HCT116 (cell line): ENCODE measurements around the gene PEX11G.

Source experiments
- CTCF ChIP-seq, 3 experiments: fragments of 200-600 bp in 1 of 3; sonication (generic) in 1 of 3; IDR thresholded peaks in 2 of 3; conservative IDR thresholded peaks in 1 of 3; 2 replicates each; pipeline ENCODE4 v1.5.1; 2012 to 2017; ENCODE audit warnings: low read depth in 2 of 3, low read length in 2 of 3, antibody characterized with exemption in 1 of 3, borderline replicate concordance in 1 of 3, control low read depth in 1 of 3, mild to moderate bottlenecking in 1 of 3, mixed read lengths in 1 of 3, mixed run types in 1 of 3, moderate library complexity in 1 of 3; ENCODE audit not compliant: insufficient read depth in 1 of 3
- EZH2 ChIP-seq: fragments of 200-600 bp; sonication (generic); IDR thresholded peaks from 2 replicates; pipeline ENCODE4 v1.6.1; 2017; ENCODE audit warnings: antibody characterized with exemption, mixed run types
- POLR2A ChIP-seq: IDR thresholded peaks from 2 replicates; pipeline ENCODE4 v1.7.0; 2011; ENCODE audit warnings: borderline replicate concordance; ENCODE audit not compliant: insufficient read depth, insufficient read length; ENCODE audit errors: extremely low read depth
- RAD21 ChIP-seq: IDR thresholded peaks from 2 replicates; pipeline ENCODE4 v1.6.1; 2012; ENCODE audit warnings: low read depth, mild to moderate bottlenecking
- REST ChIP-seq: IDR thresholded peaks from 2 replicates; pipeline ENCODE4 v1.6.1; 2012; ENCODE audit warnings: low read depth
- SIN3A ChIP-seq: IDR thresholded peaks from 2 replicates; pipeline ENCODE4 v1.6.1; 2012; ENCODE audit warnings: low read depth

- TF ChIP-seq SIN3A (no peak), REST (no peak), CTCF (IDR thresholded peaks at IDR 0.05 in 2 of 3, conservative IDR thresholded peaks at IDR 0.05 in 1 of 3; ENCODE audit: borderline replicate concordance in 1 of 3, insufficient read depth in 1 of 3, low read depth in 2 of 3, low read length in 2 of 3) (no peak), RAD21 (no peak), EZH2 (no peak), POLR2A (no peak)
These were observed 30.2 kb downstream of the PEX11G start for GRCh38 chr19:7458675-7459074.
